AG04450 (cell line): ENCODE measurements around the gene SRPX2. TPM values are rescaled to one million over a fixed set of nuclear protein-coding genes. Genes with fewer than 3 reads are reported as not detected.

Source experiments
- CTCF ChIA-PET: fragments of 300-600, 350-600 bp; formaldehyde crosslinking; extraction: SDS; loops from one replicate; lab custom pipeline; 2022; ENCODE audit warnings: antibody characterized with exemption, inconsistent platforms; lab: Charles Lee
- POLR2A ChIA-PET: fragments of 350-600 bp; formaldehyde crosslinking; extraction: SDS; loops from one replicate; lab custom pipeline; 2021; ENCODE audit warnings: antibody characterized with exemption, inconsistent platforms; lab: Yijun Ruan, JAX
- DNase-seq: peaks from one replicate; pipeline ENCODE4 v3.0.0-alpha.2; 2011; ENCODE audit warnings: low read depth, low spot score
- H3K27ac ChIP-seq: one replicate; pipeline ENCODE4 v1.5.1; 2012; ENCODE audit warnings: low read depth, low read length, control low read depth
- H3K27me3 ChIP-seq: one replicate; pipeline ENCODE4 v1.6.0; 2012; ENCODE audit warnings: low read length; ENCODE audit not compliant: control insufficient read depth, insufficient read depth
- H3K4me3 ChIP-seq: 2 replicates; pipeline ENCODE4 v1.5.1; 2011; ENCODE audit warnings: mild to moderate bottlenecking, low read depth, low read length, control low read depth
- H3K9me3 ChIP-seq: 2 replicates; pipeline ENCODE4 v1.5.1; 2012; ENCODE audit warnings: low read length; ENCODE audit not compliant: control insufficient read depth, insufficient read depth
- polyA plus RNA-seq: library from polyadenylated mRNA; depleted of rRNA; stranded (reverse); fragments of >200 nt; gene quantifications from 2 replicates; pipeline ENCODE4 v1.2.3, GENCODE V29; 2011
- TF ChIP-seq, protein P1 (sequence below): IDR thresholded peaks from 2 replicates; pipeline ENCODE4 v1.5.1; 2011; ENCODE audit warnings: low read depth, low read length, control low read depth, inconsistent platforms

Gene SRPX2
- polyA plus RNA-seq, 1 experiment = 87.1 TPM

DNA sequence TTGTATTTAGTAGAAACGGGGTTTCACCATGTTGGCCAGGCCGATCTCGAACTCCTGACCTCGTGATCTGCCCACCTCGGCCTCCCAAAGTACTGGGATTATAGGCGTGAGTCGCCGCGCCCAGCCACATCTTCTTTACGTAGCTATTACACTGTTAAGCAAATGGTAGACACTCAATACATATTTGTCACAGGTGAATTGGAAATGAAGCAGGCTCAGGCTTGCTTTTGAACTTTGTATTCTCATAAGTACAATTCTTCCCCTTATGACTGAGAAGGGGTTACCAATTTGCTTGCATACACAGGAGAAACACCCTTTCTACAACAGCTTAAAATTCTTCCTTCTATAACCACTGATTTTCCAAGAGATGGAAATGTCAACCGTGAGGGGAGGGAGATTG, 787 bp upstream of the SRPX2 start:
- H3K27me3 ChIP-seq = no peaks in the 10 kb centered on the region
- no peaks in the 10 kb centered on the region for H3K9me3 ChIP-seq
- TF ChIP-seq, protein P1, sequence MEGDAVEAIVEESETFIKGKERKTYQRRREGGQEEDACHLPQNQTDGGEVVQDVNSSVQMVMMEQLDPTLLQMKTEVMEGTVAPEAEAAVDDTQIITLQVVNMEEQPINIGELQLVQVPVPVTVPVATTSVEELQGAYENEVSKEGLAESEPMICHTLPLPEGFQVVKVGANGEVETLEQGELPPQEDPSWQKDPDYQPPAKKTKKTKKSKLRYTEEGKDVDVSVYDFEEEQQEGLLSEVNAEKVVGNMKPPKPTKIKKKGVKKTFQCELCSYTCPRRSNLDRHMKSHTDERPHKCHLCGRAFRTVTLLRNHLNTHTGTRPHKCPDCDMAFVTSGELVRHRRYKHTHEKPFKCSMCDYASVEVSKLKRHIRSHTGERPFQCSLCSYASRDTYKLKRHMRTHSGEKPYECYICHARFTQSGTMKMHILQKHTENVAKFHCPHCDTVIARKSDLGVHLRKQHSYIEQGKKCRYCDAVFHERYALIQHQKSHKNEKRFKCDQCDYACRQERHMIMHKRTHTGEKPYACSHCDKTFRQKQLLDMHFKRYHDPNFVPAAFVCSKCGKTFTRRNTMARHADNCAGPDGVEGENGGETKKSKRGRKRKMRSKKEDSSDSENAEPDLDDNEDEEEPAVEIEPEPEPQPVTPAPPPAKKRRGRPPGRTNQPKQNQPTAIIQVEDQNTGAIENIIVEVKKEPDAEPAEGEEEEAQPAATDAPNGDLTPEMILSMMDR = no peak
- POLR2A ChIA-PET = no interaction called here
- no peak for DNase-seq
- H3K4me3 ChIP-seq = no peak overlapping the region
- CTCF ChIA-PET = interaction anchor here (1.8 to 2.1 kb wide), 2 partner anchors 12 to 28 kb away, joined by 5 to 7 read pairs; no protein-coding TSS in a partner anchor
- peak overlapping the region; percentile 94 for H3K27ac ChIP-seq

DNA sequence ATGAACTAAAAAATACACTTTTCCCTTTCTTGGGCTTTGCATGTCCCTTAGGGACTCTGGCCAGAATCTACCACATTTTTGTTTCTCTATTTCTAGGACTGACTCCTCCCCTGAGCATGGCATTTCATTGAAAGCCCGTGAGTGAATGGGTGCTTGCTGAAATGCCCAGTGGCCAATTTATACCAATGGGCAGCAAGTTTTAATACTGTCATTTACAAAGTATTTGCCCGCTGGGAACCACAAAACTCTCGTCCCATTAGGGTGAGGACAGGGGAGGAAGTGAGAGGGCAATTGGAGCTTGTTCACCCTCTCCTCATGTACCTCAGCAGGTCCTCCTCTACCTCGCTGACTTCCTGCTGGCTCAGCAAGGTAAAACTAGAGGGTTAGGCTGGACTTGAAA, 1.1 kb downstream of the SRPX2 start:
- no peak for DNase-seq
- Histone ChIP-seq H3K4me3 (peak overlapping the region; percentile 65), H3K27ac (no peak overlapping the region), H3K9me3 (no peaks in the 10 kb centered on the region), H3K27me3 (no peaks in the 10 kb centered on the region)
- POLR2A ChIA-PET = interaction anchor here (0.5 kb wide), 1 partner anchor 9 kb away, joined by 3 read pairs; no protein-coding TSS in a partner anchor
- TF ChIP-seq, protein P1 = no peak
- CTCF ChIA-PET = interaction anchor here (0.7 to 5.5 kb wide), 4 partner anchors 8 to 123 kb away, joined by 3 to 47 read pairs (median 5); partner anchors contain the start of gene TSPAN6

DNA sequence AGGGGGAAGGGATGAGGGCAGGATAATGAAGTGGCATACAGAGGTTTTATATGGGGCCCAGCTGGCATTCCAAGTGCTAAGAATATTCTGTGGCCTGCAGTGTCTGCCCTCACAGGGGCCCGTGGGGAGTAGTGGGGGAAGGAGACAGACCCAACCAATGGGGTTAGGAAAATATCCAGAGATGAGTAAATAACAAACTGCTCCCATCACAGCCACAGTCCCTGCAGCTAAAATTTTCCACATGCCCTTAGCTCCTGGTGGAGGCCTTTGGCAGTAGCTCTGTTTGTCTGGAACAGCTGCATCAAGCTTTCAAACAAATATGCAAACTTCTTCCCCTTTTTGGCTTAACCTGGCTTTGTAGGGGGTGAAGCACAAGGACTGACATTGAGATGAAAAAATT, 3.1 kb downstream of the SRPX2 start:
- CTCF ChIA-PET = interaction anchor here (0.6 to 5.5 kb wide), 5 partner anchors 10 to 135 kb away, joined by 3 to 47 read pairs (median 6); partner anchors contain the start of gene TSPAN6
- H3K9me3 ChIP-seq = no peaks in the 10 kb centered on the region
- TF ChIP-seq, protein P1 = peak; percentile 29; the same call in 1 of the 2 replicates
- DNase-seq = no peak
- POLR2A ChIA-PET = no interaction called here
- H3K4me3 ChIP-seq = no peak overlapping the region
- no peaks in the 10 kb centered on the region for H3K27me3 ChIP-seq
- peak overlapping the region; percentile 47 for H3K27ac ChIP-seq

DNA sequence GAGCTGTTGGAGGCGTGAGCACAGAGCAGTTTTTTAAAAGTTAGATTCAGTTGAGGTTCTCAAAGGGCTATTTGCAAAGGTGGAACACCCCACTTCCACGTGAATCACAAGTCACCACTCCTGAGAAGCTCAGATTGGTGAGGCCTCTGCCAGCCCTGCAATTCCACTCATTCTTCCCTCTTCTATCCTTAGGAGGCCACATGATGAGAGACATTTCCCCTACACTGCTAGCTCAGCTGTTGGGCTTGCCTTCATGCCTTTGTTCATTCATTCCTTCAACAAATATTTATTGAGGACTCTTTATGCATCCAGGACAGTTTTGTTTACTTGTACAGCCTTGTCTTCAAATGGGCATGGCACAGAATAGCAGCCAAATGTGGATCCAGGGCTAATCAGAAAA, 3.7 kb downstream of the SRPX2 start:
- ChIA-PET POLR2A (no interaction called here), CTCF (interaction anchor here (0.5 to 5.5 kb wide), 5 partner anchors 11 to 136 kb away, joined by 3 to 47 read pairs (median 3); partner anchors contain the start of gene TSPAN6)
- H3K27ac ChIP-seq = peak overlapping the region; percentile 52
- DNase-seq = no peak
- TF ChIP-seq, protein P1 = no peak
- H3K4me3 ChIP-seq = no peak overlapping the region
- H3K9me3 ChIP-seq = no peaks in the 10 kb centered on the region
- H3K27me3 ChIP-seq = no peaks in the 10 kb centered on the region
